HL-60 (cell line): ENCODE results near the gene SANBR.

Source experiments
- CTCF ChIP-seq: IDR thresholded peaks from one replicate; pipeline ENCODE4 v1.5.1; 2011; ENCODE audit warnings: low read length, control low read depth, inconsistent platforms; ENCODE audit not compliant: insufficient read depth
- GABPA ChIP-seq: IDR thresholded peaks from 2 replicates; pipeline ENCODE4 v1.6.1; 2012; ENCODE audit warnings: low read depth
- POLR2AphosphoS5 ChIP-seq: IDR thresholded peaks from 2 replicates; pipeline ENCODE4 v1.6.1; 2012; ENCODE audit warnings: low read depth
- REST ChIP-seq: IDR thresholded peaks from 2 replicates; pipeline ENCODE4 v1.6.1; 2012; ENCODE audit warnings: low read depth; ENCODE audit not compliant: insufficient replicate concordance
- SPI1 ChIP-seq: IDR thresholded peaks from 2 replicates; pipeline ENCODE4 v1.6.1; 2012; ENCODE audit warnings: low read depth, mild to moderate bottlenecking, borderline replicate concordance

- TF ChIP-seq REST: no peak
- TF ChIP-seq POLR2AphosphoS5: no peak
- TF ChIP-seq CTCF: no peak
- TF ChIP-seq GABPA: no peak
- no peak for TF ChIP-seq SPI1
These were observed 8.1 kb upstream of the SANBR start for GRCh38 chr2:61057562-61057961.
